Measurements from ENCODE around the gene HOXA9.

HOXA9 gene

GRCh38 chr7:27200761-27201579 lies 35.6 kb upstream of the HOXA9 start:
- no peak for DNase-seq

GRCh38 chr7:27199849-27200760 lies 34.8 kb upstream of the HOXA9 start, which contains the start of gene HOXA13:
Gene HOXA13 (minus strand): TSS chr7:27200091. CDS start chr7:27200077, 14 bp downstream.
- peak; percentile 69 for DNase-seq

- DNase-seq: no peak
These were observed 33.8 kb upstream of the HOXA9 start for GRCh38 chr7:27198871-27199801.

- DNase-seq: no peak
These were observed 33.0 kb upstream of the HOXA9 start for GRCh38 chr7:27198138-27198841.

- no peak for DNase-seq
These were observed 32.1 kb upstream of the HOXA9 start for GRCh38 chr7:27197137-27198042.

GRCh38 chr7:27196287-27196767 lies 31.0 kb upstream of the HOXA9 start:
- DNase-seq: peak; percentile 42

GRCh38 chr7:27194686-27195379 lies 29.5 kb upstream of the HOXA9 start:
- no peak for DNase-seq

GRCh38 chr7:27194002-27194352 lies 28.6 kb upstream of the HOXA9 start:
- no peak for DNase-seq

GRCh38 chr7:27193335-27194001 lies 28.1 kb upstream of the HOXA9 start:
- DNase-seq: no peak

- no peak for DNase-seq
These were observed 27.4 kb upstream of the HOXA9 start for GRCh38 chr7:27192546-27193334.

- DNase-seq: no peak
These were observed 26.7 kb upstream of the HOXA9 start for GRCh38 chr7:27191833-27192545.

- no peak for DNase-seq
These were observed 25.9 kb upstream of the HOXA9 start for GRCh38 chr7:27191161-27191731.

- DNase-seq: no peak
These were observed 24.8 kb upstream of the HOXA9 start for GRCh38 chr7:27189997-27190748.

GRCh38 chr7:27189295-27189996 lies 24.1 kb upstream of the HOXA9 start:
- no peak for DNase-seq

GRCh38 chr7:27188386-27189294 lies 23.3 kb upstream of the HOXA9 start:
- DNase-seq: no peak
